Left lung (tissue), 10 donors: ENCODE data around the gene TOP1. TPM values are rescaled to one million over a fixed set of nuclear protein-coding genes. Genes with fewer than 3 reads are reported as not detected.

ENCODE experiments used
- ATAC-seq: fragments of 200-7000 bp; cut with Tn5 transposase; one replicate; pipeline ENCODE4 v1.9.1; 2020; ENCODE audit warnings: moderate library complexity
- DNase-seq, 4 donors: peaks; one replicate each; pipeline ENCODE4 v3.0.0-alpha.2; 2013 to 2020
- H3K27ac ChIP-seq, 2 donors: fragments of 200-600 bp; sonication (generic) in 1 of 2; one replicate each; pipeline versions ENCODE4 v1.5.0 to v1.8.0; 2020 to 2021
- H3K27me3 ChIP-seq, 2 donors: fragments of 200-600 bp; sonication (generic) in 1 of 2; one replicate each; pipeline versions ENCODE4 v1.5.0 to v1.8.0; 2020 to 2021
- H3K36me3 ChIP-seq, 2 donors: fragments of 200-600 bp; sonication (generic) in 1 of 2; one replicate each; pipeline versions ENCODE4 v1.5.0 to v1.8.0; 2020 to 2021
- H3K4me1 ChIP-seq, 2 donors: fragments of 200-600 bp; one replicate each; pipeline ENCODE4 v1.8.0; 2021
- H3K4me3 ChIP-seq, 2 donors: fragments of 200-600 bp; sonication (generic) in 1 of 2; one replicate each; pipeline versions ENCODE4 v1.5.0 to v1.8.0; 2020 to 2021; ENCODE audit warnings: mild to moderate bottlenecking in 1 of 2
- H3K9me3 ChIP-seq, 2 donors: fragments of 200-600 bp; sonication (generic) in 1 of 2; one replicate each; pipeline versions ENCODE4 v1.5.0 to v1.8.0; 2020 to 2021
- intact Hi-C, 2 donors: fragments of 100-400 bp; cut with DNase I; formaldehyde crosslinking; loops; one replicate each; pipeline versions ENCODE4 v1.11.2 to v1.14.2; 2022
- polyA plus RNA-seq, 6 donors: library from polyadenylated mRNA; unstranded; fragments of 120-200 nt; gene quantifications; one replicate each; pipeline ENCODE4 v1.2.1, GENCODE V29; 2013; ENCODE audit not compliant: insufficient read length in 6 of 6
- total RNA-seq, 2 donors: library from RNA; stranded (reverse); fragmentation: NEBNext Ultra II Directional; extraction: Animal tissue kit (Norgen Biotek cat#: 25700); gene quantifications; one replicate each; pipeline ENCODE4 v1.2.1, GENCODE V29; 2021
- TF ChIP-seq, protein P1 (sequence below), 2 donors: fragments of 200-600 bp; sonication (generic) in 1 of 2; IDR thresholded peaks; one replicate each; pipeline versions ENCODE4 v1.5.0 to v1.8.0; 2021; ENCODE audit warnings: antibody characterized with exemption in 2 of 2
- donor health status: DM: no; HTN: yes; CAD: no.
- donor health status: DM: no; HTN: no; CAD: no.

TOP1 gene
- total and polyA plus RNA-seq, 8 donors = 68.0 to 99.3 (median 95.5) TPM

DNA sequence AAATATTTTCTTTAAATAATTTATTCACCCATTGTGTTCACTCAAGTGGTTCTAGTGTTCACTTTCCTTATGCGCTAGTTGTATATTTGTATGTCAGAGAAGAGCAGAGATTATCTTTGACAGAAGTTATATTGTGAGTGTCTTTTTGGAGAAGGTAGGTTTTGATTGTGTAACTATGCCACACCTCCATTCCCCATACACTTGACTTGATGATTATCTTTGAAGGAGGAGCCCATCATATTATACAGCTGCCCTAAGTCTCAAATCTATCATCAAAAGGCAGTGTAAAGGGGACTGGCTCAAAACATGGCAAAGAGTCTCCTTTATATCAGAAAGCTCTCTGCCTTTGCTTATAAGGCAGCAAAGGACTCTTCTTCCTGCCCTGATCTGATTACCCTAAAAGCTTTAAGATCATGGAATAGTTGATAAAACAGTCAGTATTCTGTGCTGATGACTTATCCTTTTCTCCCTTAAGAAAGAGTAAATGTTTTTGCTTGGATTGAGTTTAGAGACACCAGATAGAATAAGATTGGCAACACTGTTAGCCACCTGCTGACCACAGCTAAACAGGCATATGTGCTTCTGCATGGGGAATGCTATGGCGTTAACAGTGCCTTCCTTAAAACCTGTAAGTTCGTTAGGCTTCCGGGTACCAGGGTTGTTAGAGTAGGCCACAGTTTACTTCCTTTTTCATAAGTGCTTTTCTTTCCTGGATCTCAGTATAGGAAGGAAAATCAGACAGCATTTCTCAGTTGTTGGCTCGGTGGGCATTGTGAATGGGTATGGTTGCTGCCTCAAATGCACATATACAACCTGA, 22.6 kb downstream of the TOP1 start:
- DNase-seq (no peak), ATAC-seq (no peak)
- H3K4me1 ChIP-seq = peaks cover 69 to 100% of the 10 kb centered on the region in 2 donors
- H3K27me3 ChIP-seq = no peaks in the 10 kb centered on the region
- H3K9me3 ChIP-seq = no peaks in the 10 kb centered on the region
- H3K4me3 ChIP-seq = no peak overlapping the region
- TF ChIP-seq, protein P1, sequence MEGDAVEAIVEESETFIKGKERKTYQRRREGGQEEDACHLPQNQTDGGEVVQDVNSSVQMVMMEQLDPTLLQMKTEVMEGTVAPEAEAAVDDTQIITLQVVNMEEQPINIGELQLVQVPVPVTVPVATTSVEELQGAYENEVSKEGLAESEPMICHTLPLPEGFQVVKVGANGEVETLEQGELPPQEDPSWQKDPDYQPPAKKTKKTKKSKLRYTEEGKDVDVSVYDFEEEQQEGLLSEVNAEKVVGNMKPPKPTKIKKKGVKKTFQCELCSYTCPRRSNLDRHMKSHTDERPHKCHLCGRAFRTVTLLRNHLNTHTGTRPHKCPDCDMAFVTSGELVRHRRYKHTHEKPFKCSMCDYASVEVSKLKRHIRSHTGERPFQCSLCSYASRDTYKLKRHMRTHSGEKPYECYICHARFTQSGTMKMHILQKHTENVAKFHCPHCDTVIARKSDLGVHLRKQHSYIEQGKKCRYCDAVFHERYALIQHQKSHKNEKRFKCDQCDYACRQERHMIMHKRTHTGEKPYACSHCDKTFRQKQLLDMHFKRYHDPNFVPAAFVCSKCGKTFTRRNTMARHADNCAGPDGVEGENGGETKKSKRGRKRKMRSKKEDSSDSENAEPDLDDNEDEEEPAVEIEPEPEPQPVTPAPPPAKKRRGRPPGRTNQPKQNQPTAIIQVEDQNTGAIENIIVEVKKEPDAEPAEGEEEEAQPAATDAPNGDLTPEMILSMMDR (IDR thresholded peaks at IDR 0.05) = no peak
- no peaks in the 10 kb centered on the region for H3K36me3 ChIP-seq
- intact Hi-C loops = no loop called here
- peak overlapping the region; percentile 49 to 69 for H3K27ac ChIP-seq

GRCh38 chr20:41052742-41053419, 24.3 kb downstream of the TOP1 start:
- TF ChIP-seq, protein P1 (IDR thresholded peaks at IDR 0.05) = no peak
- H3K4me1 ChIP-seq = peaks cover 61 to 100% of the 10 kb centered on the region in 2 donors
- no peaks in the 10 kb centered on the region for H3K36me3 ChIP-seq
- DNase-seq (peak in 2 of 4 donors; percentile 39 to 79), ATAC-seq (peak; percentile 38)
- intact Hi-C loops = no loop called here
- no peaks in the 10 kb centered on the region for H3K9me3 ChIP-seq
- peak overlapping the region in 1 of 2 donors; percentile 69 for H3K27ac ChIP-seq
- no peaks in the 10 kb centered on the region for H3K27me3 ChIP-seq
- no peak overlapping the region for H3K4me3 ChIP-seq

DNA sequence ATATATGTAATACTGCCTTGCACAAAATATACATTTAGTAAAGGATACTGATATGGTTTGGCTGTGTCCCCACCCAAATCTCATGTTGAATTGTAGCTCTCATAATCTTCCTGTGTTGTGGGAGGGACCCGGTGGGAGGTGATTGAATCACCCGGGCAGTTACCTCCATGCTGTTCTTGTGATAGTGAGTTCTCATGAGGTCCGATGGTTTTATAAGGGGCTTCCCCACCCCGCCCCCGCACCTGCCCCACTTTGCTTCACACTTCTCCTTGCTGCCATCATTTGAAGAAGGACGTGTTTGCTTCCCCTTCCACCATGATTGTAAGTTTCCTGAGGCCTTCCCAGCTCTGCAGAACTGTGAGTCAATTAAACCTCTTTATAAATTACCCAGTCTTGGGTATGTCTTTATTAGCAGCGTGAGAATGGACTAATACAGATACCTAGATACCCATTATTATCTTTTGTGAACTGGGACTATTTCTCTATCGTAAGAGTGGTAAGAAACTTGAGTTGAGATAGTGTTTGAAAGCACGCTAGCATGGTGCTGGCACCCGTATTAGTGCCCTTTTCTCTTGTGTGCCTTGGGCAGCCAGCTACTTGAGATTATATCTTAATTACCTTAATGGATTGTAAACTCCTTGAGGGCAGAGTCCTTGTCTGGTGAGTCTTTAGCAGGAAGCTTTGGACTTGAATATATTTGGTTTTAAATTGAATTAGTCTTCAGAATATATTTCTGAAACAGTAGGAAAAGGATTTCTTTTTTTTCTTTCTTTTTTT, 25.6 kb downstream of the TOP1 start:
- ATAC-seq = no peak
- Histone ChIP-seq H3K27me3 (no peaks in the 10 kb centered on the region), H3K4me1 (peaks cover 57 to 97% of the 10 kb centered on the region in 2 donors), H3K36me3 (no peaks in the 10 kb centered on the region), H3K4me3 (no peak overlapping the region), H3K9me3 (no peaks in the 10 kb centered on the region), H3K27ac (peak overlapping the region in 1 of 2 donors; percentile 4)
- TF ChIP-seq, protein P1 (IDR thresholded peaks at IDR 0.05) = no peak
- intact Hi-C loops = no loop called here
- DNase-seq = no peak

DNA sequence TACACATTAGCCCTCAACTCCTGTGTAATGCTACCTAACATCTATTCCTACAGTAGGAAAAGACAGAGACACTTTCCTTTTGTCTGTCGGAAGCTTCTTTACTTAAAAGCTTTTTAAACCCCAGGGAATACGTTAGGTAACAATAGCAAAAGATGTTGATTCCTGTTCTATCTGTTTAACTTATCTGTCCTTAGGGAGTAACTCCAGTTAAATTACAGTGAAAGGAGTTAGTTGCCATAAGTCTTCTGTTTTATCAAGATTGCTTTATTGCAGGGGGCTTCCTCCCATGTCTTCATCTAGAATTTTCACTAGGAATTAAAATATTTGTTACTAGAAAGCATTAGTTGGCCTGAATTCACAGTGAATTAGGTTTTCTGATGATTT, 26.2 kb downstream of the TOP1 start:
- ATAC-seq (no peak), DNase-seq (no peak)
- peak overlapping the region in 1 of 2 donors; percentile 4 for H3K27ac ChIP-seq
- H3K9me3 ChIP-seq = no peaks in the 10 kb centered on the region
- H3K4me3 ChIP-seq = no peak overlapping the region
- H3K36me3 ChIP-seq = no peaks in the 10 kb centered on the region
- H3K27me3 ChIP-seq = no peaks in the 10 kb centered on the region
- intact Hi-C loops = no loop called here
- H3K4me1 ChIP-seq = peaks cover 51 to 91% of the 10 kb centered on the region in 2 donors
- TF ChIP-seq, protein P1 (IDR thresholded peaks at IDR 0.05) = no peak
